K562 (cell line): ENCODE results near the gene TRAIP. TPM values are rescaled to one million over a fixed set of nuclear protein-coding genes. Genes with fewer than 3 reads are reported as not detected.

Experiments
- ATAC-seq: fragments of 200-7000 bp; cut with Tn5 transposase; 3 replicates; pipeline ENCODE4 v1.9.1; 2020; ENCODE audit warnings: moderate library complexity
- BruUV-seq: library from RNA; stranded (reverse); fragments of 400-500 nt; replicated peaks from 2 replicates; lab custom pipeline; 2021; lab: Mats Ljungman, UMichigan
- CTCF ChIA-PET: fragments of 300-600 bp; formaldehyde crosslinking; extraction: SDS; loops from one replicate; lab custom pipeline; 2021; ENCODE audit warnings: low intra/inter-chr PET ratio; lab: Yijun Ruan, JAX
- POLR2A ChIA-PET: fragments of 300-600, 350-650 bp; sonication (Branson Sonifier 250); formaldehyde crosslinking; extraction: SDS; loops from one replicate; lab custom pipeline; 2021; ENCODE audit warnings: antibody characterized with exemption, inconsistent platforms; lab: Yijun Ruan, JAX
- DNase-seq, 4 experiments: peaks; one replicate each; pipeline versions ENCODE4 v3.0.0 to v3.0.0-alpha.2; 2011 to 2018; ENCODE audit warnings: low spot score in 3 of 4, mixed read lengths in 3 of 4; ENCODE audit errors: extremely low read depth in 1 of 4
- FAIRE-seq: peaks from 2 replicates; lab custom pipeline; 2011; peaks lifted over from hg19 to GRCh38; lab: Jason Lieb, UNC
- H2AFZ ChIP-seq: 2 replicates; pipeline ENCODE4 v1.6.0; 2011; ENCODE audit warnings: low read depth, low read length, control low read depth, inconsistent platforms
- H3K27ac ChIP-seq: fragments of 200-600 bp; 3 replicates; pipeline ENCODE4 v1.8.0; 2011; ENCODE audit warnings: low read depth, mild to moderate bottlenecking, control low read depth, inconsistent platforms, low read length, moderate library complexity, mixed read lengths; ENCODE audit errors: extremely low read depth
- H3K27me3 ChIP-seq, 2 experiments: fragments of 300-600 bp in 1 of 2; 2 replicates in 1 of 2; 3 replicates in 1 of 2; pipeline versions ENCODE4 v1.6.0 to v1.8.0; 2011; ENCODE audit warnings: inconsistent platforms in 2 of 2, low read length in 2 of 2, mild to moderate bottlenecking in 1 of 2, mixed read lengths in 1 of 2, moderate library complexity in 1 of 2; ENCODE audit not compliant: control insufficient read depth in 2 of 2, insufficient read depth in 2 of 2
- H3K36me3 ChIP-seq: fragments of 300-600 bp; 3 replicates; pipeline ENCODE4 v1.8.0; 2011; ENCODE audit warnings: mild to moderate bottlenecking, low read length, inconsistent platforms; ENCODE audit not compliant: control insufficient read depth, insufficient read depth
- H3K4me1 ChIP-seq, 2 experiments: fragments of 200-600 bp in 1 of 2; replicated peaks in 1 of 2; 2 replicates in 1 of 2; 3 replicates in 1 of 2; pipeline versions ENCODE4 v1.5.1 to v1.8.0; 2011; ENCODE audit warnings: inconsistent platforms in 2 of 2, low read length in 2 of 2, mild to moderate bottlenecking in 1 of 2, mixed read lengths in 1 of 2, moderate library complexity in 1 of 2; ENCODE audit not compliant: control insufficient read depth in 2 of 2, insufficient read depth in 2 of 2
- H3K4me2 ChIP-seq: 2 replicates; pipeline ENCODE4 v1.6.1; 2011; ENCODE audit warnings: low read length, control low read depth, inconsistent platforms, mixed read lengths; ENCODE audit not compliant: insufficient read depth
- H3K4me3 ChIP-seq: fragments of 200-600 bp; sonication (generic), shearing (Covaris generic); 2 replicates; pipeline ENCODE4 v1.5.1; 2016; ENCODE audit warnings: control low read depth, inconsistent platforms
- H3K79me2 ChIP-seq: fragments of 200-600 bp; 3 replicates; pipeline ENCODE4 v1.8.0; 2011; ENCODE audit warnings: low read length, inconsistent platforms; ENCODE audit not compliant: control insufficient read depth, insufficient read depth
- H3K9ac ChIP-seq, 2 experiments: 2 replicates each; pipeline versions ENCODE4 v1.6.0 to v1.6.1; 2011; ENCODE audit warnings: low read depth in 2 of 2, low read length in 2 of 2, control low read depth in 1 of 2, inconsistent platforms in 1 of 2, mild to moderate bottlenecking in 1 of 2, mixed read lengths in 1 of 2; ENCODE audit not compliant: insufficient read depth in 1 of 2
- H3K9me1 ChIP-seq: one replicate; pipeline ENCODE4 v1.6.0; 2011; ENCODE audit warnings: inconsistent platforms, mild to moderate bottlenecking, low read length, moderate library complexity; ENCODE audit not compliant: control insufficient read depth, insufficient read depth
- H3K9me3 ChIP-seq: replicated peaks from 2 replicates; pipeline ENCODE4 v1.5.1; 2011; ENCODE audit warnings: low read depth, low read length, inconsistent platforms; ENCODE audit not compliant: control insufficient read depth, insufficient read depth
- H4K20me1 ChIP-seq: replicated peaks from 2 replicates; pipeline ENCODE4 v1.6.1; 2011; ENCODE audit warnings: low read length, inconsistent platforms, mixed read lengths; ENCODE audit not compliant: control insufficient read depth, insufficient read depth
- AFF4 ChIP-seq: sonication (generic); formaldehyde crosslinking; IDR thresholded peaks from 2 replicates; pipeline ENCODE4 v1.8.0; 2023; ENCODE audit warnings: mild to moderate bottlenecking, missing genetic modification reagents
- PBX2 ChIP-seq, 2 experiments: IDR thresholded peaks in 1 of 2; conservative IDR thresholded peaks in 1 of 2; 2 replicates each; pipeline ENCODE4 v1.6.1; 2016; ENCODE audit warnings: low read depth in 2 of 2, mild to moderate bottlenecking in 1 of 2, missing compliant biosample characterization in 1 of 2, missing genetic modification characterization in 1 of 2, moderate library complexity in 1 of 2
- SNRNP70 ChIP-seq: fragments of 200-400 bp; formaldehyde crosslinking; optimal IDR thresholded peaks from 2 replicates; pipeline ENCODE3; 2017; ENCODE audit warnings: low read depth, low read length
- SP1 ChIP-seq: sonication (generic); formaldehyde crosslinking; IDR thresholded peaks from 2 replicates; pipeline ENCODE4 v1.8.1; 2022; ENCODE audit warnings: mild to moderate bottlenecking, missing genetic modification reagents
- SUPT5H ChIP-seq: fragments of 450-650 bp; IDR thresholded peaks from 2 replicates; pipeline ENCODE4 v1.6.1; 2016
- TAF15 ChIP-seq: fragments of 200-400 bp; formaldehyde crosslinking; IDR thresholded peaks from 2 replicates; pipeline ENCODE4 v1.6.1; 2017; ENCODE audit warnings: mild to moderate bottlenecking, low read depth, low read length, moderate library complexity
- U2AF2 ChIP-seq: fragments of 200-400 bp; formaldehyde crosslinking; optimal IDR thresholded peaks from 2 replicates; pipeline ENCODE3; 2017; ENCODE audit warnings: low read depth, mild to moderate bottlenecking, low read length
- ZNF232 ChIP-seq: sonication (generic); formaldehyde crosslinking; IDR thresholded peaks from 2 replicates; pipeline ENCODE4 v1.8.0; 2022; ENCODE audit warnings: mild to moderate bottlenecking, missing genetic modification reagents
- ZNF398 ChIP-seq: fragments of 250-450 bp; sonication (Bioruptor Pico); IDR thresholded peaks from 2 replicates; pipeline ENCODE4 v1.8.0; 2021; ENCODE audit warnings: moderate library complexity, mild to moderate bottlenecking, inconsistent platforms
- ZNF764 ChIP-seq: fragments of 250-450 bp; sonication (Bioruptor Pico); IDR thresholded peaks from 2 replicates; pipeline ENCODE4 v1.4.0; 2020; ENCODE audit warnings: low read depth, mild to moderate bottlenecking, moderate library complexity
- WGBS: fragments of 100-300 bp; shearing (Covaris generic); methylation state at CpG from one replicate; pipeline ENCODE4 v1.1.6; 2016; ENCODE audit warnings: low coverage, mixed read lengths; ENCODE audit not compliant: insufficient coverage; ENCODE audit errors: missing lambda C conversion rate; 5-methylcytosine and 5-hydroxymethylcytosine counted together
- in situ Hi-C: fragments of 300-500 bp; cut with MboI; formaldehyde crosslinking; loops from 4 replicates; pipeline ENCODE4 v1.15.0; 2018; ENCODE audit warnings: inconsistent platforms, mixed read lengths
- intact Hi-C: fragments of 100-400 bp; cut with micrococcal nuclease; formaldehyde crosslinking; loops from 2 replicates; pipeline ENCODE4 v1.14.2; 2022
- polyA plus RNA-seq, 8 experiments: library from polyadenylated mRNA; depleted of rRNA in 4 of 8; stranded (reverse) in 5 of 8; unstranded in 3 of 8; fragments of >200 nt; fragmentation: Nextera tagmentation in 2 of 8; fragmentation: Illumina TruSeq in 1 of 8; extraction: Ambion mirVana in 2 of 8; extraction: Trizol in 1 of 8; gene quantifications; 2 replicates each; pipeline versions ENCODE4 v1.2.1 to v1.2.3, GENCODE V29; 2011 to 2014; ENCODE audit warnings: inconsistent platforms in 1 of 8, missing spikeins in 1 of 8
- total RNA-seq, 7 experiments: library from RNA; depleted of rRNA in 6 of 7; stranded (reverse); fragments of >200 nt in 6 of 7; fragmentation: Illumina TruSeq in 2 of 7; extraction: Trizol in 2 of 7; gene quantifications; 2 replicates each; pipeline versions ENCODE4 v1.2.1 to v1.2.3, GENCODE V29; 2011 to 2021; ENCODE audit warnings: low replicate concordance in 1 of 7

Gene TRAIP
- total and polyA plus RNA-seq, 9 of the 15 experiments (the other 6 are each of a cell fraction or from before 2014, with no cell fraction given): 14.3 to 38.6 (median 21.2) TPM

- TF ChIP-seq PBX2 (CRISPR knock-in tag; IDR thresholded peaks at IDR 0.05; ENCODE audit: low read depth) (no peak), PBX2 (tag; conservative IDR thresholded peaks at IDR 0.05; ENCODE audit: low read depth) (0 out of 2 replicates have a peak, but pooled peaks have one; percentile 23)
- TF ChIP-seq, all 486 proteins: peak for 13
Observed at GRCh38 chr3:49813497-49814174, 42.7 kb downstream of the TRAIP start, which contains the start of gene UBA7 (continued).

- no peak for FAIRE-seq
- intact Hi-C loops: no loop called here
- TF ChIP-seq SUPT5H (no peak), U2AF2 (no peak), ZNF232 (no peak), TAF15 (no peak), ZNF764 (CRISPR knock-in tag) (no peak), ZNF398 (CRISPR knock-in tag) (no peak), AFF4 (CRISPR knock-in tag) (no peak), SP1 (CRISPR knock-in tag) (no peak), SNRNP70 (no peak)
Observed at GRCh38 chr3:49812916-49813496, 43.4 kb downstream of the TRAIP start.

More at GRCh38 chr3:49812916-49813496, 43.4 kb downstream of the TRAIP start:
- no peaks in the 10 kb centered on the region for H3K27me3 ChIP-seq
- no peak overlapping the region for H3K4me3 ChIP-seq
- CTCF ChIA-PET: no interaction called here
- H3K4me1 ChIP-seq: peaks cover 0 to 17% of the 10 kb centered on the region in 2 experiments; a peak in 3 of 5 replicates
- H3K9me1 ChIP-seq: no peaks in the 10 kb centered on the region
- no peak overlapping the region for H3K27ac ChIP-seq
- no peaks in the 10 kb centered on the region for H3K79me2 ChIP-seq
- DNase-seq (no peak), ATAC-seq (peak; percentile 32)
- POLR2A ChIA-PET: interaction anchor here (0.6 to 2.1 kb wide), 5 partner anchors 9 to 1412 kb away, joined by 3 to 10 read pairs (median 3); partner anchors contain the start of gene INKA1
- H4K20me1 ChIP-seq: no peaks in the 10 kb centered on the region
- H2AFZ ChIP-seq: peak overlapping the region; percentile 88; the same call in 1 of the 2 replicates
- no peaks in the 10 kb centered on the region for H3K9me3 ChIP-seq
- no TSS peak for BruUV-seq
- in situ Hi-C loops: no loop called here
- peak overlapping the region; percentile 43; the same call in 1 of the 2 replicates for H3K4me2 ChIP-seq
- WGBS: 64% methylated on average over 8 of the region's 9 CpGs
- H3K9ac ChIP-seq: peak overlapping the region in 1 of 2 experiments; percentile 55; a peak in 2 of 4 replicates
- no peaks in the 10 kb centered on the region for H3K36me3 ChIP-seq
